B cell (primary cell): ENCODE data around the gene VWA3A. TPM values are rescaled to one million over a fixed set of nuclear protein-coding genes. Genes with fewer than 3 reads are reported as not detected.

Experiments used
- ATAC-seq: fragments of 200-7000 bp; cut with Tn5 transposase; one replicate; pipeline ENCODE4 v1.10.0; 2021; ENCODE audit warnings: low read depth, mild to moderate bottlenecking, moderate number of reproducible peaks, moderate library complexity
- CTCF ChIA-PET: fragments of 350-600 bp; sonication (Branson Sonifier 250); formaldehyde crosslinking; loops from one replicate; lab custom pipeline; 2021; ENCODE audit warnings: antibody characterized with exemption, inconsistent platforms; lab: Charles Lee
- POLR2A ChIA-PET: fragments of 350-600 bp; sonication (Branson Sonifier 250); formaldehyde crosslinking; loops from one replicate; lab custom pipeline; 2021; ENCODE audit warnings: antibody characterized with exemption; lab: Charles Lee
- DNase-seq: peaks from one replicate; pipeline ENCODE4 v3.0.0; 2013
- H2AFZ ChIP-seq: 2 replicates; pipeline ENCODE4 v1.6.1; 2012; ENCODE audit warnings: mild to moderate bottlenecking, low read depth, low read length; ENCODE audit not compliant: insufficient read depth, poor library complexity, severe bottlenecking
- H3K27ac ChIP-seq, 2 donors: 1 replicate in 1 of 2; 2 replicates in 1 of 2; pipeline ENCODE4 v1.5.1; 2012 to 2013; ENCODE audit warnings: low read length in 2 of 2, mild to moderate bottlenecking in 2 of 2, moderate library complexity in 1 of 2
- H3K27me3 ChIP-seq, 4 experiments: fragments of 200-600 bp in 1 of 4; sonication (generic) in 1 of 4; replicated peaks in 1 of 4; 1 replicate in 2 of 4; 2 replicates in 2 of 4; pipeline versions ENCODE4 v1.6.1 to v1.7.0; 2013 to 2016; ENCODE audit warnings: low read length in 3 of 4, mild to moderate bottlenecking in 2 of 4, mixed read lengths in 1 of 4, moderate library complexity in 1 of 4; ENCODE audit not compliant: insufficient read depth in 4 of 4, control insufficient read depth in 3 of 4; ENCODE audit errors: control extremely low read depth in 1 of 4
- H3K36me3 ChIP-seq, 2 experiments: replicated peaks in 1 of 2; 1 replicate in 1 of 2; 2 replicates in 1 of 2; pipeline versions ENCODE4 v1.6.1 to v1.7.1; 2013; ENCODE audit warnings: low read length in 1 of 2; ENCODE audit not compliant: insufficient read depth in 2 of 2, control insufficient read depth in 1 of 2; ENCODE audit errors: control extremely low read depth in 1 of 2, extremely low read depth in 1 of 2
- H3K4me1 ChIP-seq, 2 donors: fragments of 200-600 bp in 1 of 2; sonication (generic) in 1 of 2; 1 replicate in 1 of 2; 2 replicates in 1 of 2; pipeline versions ENCODE4 v1.5.1 to v1.6.1; 2013 to 2017; ENCODE audit warnings: low read length in 2 of 2; ENCODE audit not compliant: control insufficient read depth in 2 of 2, insufficient read depth in 2 of 2
- H3K4me2 ChIP-seq: replicated peaks from 2 replicates; pipeline ENCODE3; 2012; ENCODE audit warnings: mild to moderate bottlenecking, low read depth, low read length; ENCODE audit not compliant: poor library complexity, severe bottlenecking
- H3K4me3 ChIP-seq, 5 experiments: fragments of 200-600 bp in 1 of 5; sonication (generic) in 1 of 5; 1 replicate in 3 of 5; 2 replicates in 2 of 5; pipeline versions ENCODE4 v1.5.1 to v1.7.0; 2011 to 2016; ENCODE audit warnings: low read length in 4 of 5, mild to moderate bottlenecking in 4 of 5, low read depth in 2 of 5, control low read depth in 1 of 5, moderate library complexity in 1 of 5; ENCODE audit not compliant: insufficient read depth in 1 of 5; ENCODE audit errors: control extremely low read depth in 1 of 5, extremely low read depth in 1 of 5
- H3K79me2 ChIP-seq: fragments of 200-600 bp; sonication (generic); one replicate; pipeline ENCODE4 v1.6.0; 2016; ENCODE audit warnings: low read length; ENCODE audit not compliant: control insufficient read depth, insufficient read depth
- H3K9ac ChIP-seq: fragments of 200-600 bp; sonication (generic); 2 replicates; pipeline ENCODE4 v1.6.1; 2017; ENCODE audit warnings: mild to moderate bottlenecking, low read length, moderate library complexity
- H3K9me3 ChIP-seq, 3 donors: one replicate each; pipeline versions ENCODE4 v1.6.1 to v1.7.1; 2013; ENCODE audit warnings: low read length in 2 of 3; ENCODE audit not compliant: control insufficient read depth in 2 of 3, insufficient read depth in 1 of 3; ENCODE audit errors: control extremely low read depth in 1 of 3
- H4K20me1 ChIP-seq: 2 replicates; pipeline ENCODE4 v1.6.0; 2012; ENCODE audit warnings: mild to moderate bottlenecking, low read length; ENCODE audit not compliant: insufficient read depth, control insufficient read depth, poor library complexity, severe bottlenecking
- H3K27ac Mint-ChIP-seq: one replicate; pipeline ENCODE4 v1.8.0; 2021; ENCODE audit warnings: mixed read lengths
- H3K27me3 Mint-ChIP-seq: one replicate; pipeline ENCODE4 v1.8.0; 2021; ENCODE audit warnings: mixed read lengths
- H3K4me1 Mint-ChIP-seq: one replicate; pipeline ENCODE4 v1.8.0; 2021; ENCODE audit warnings: mixed read lengths
- H3K4me3 Mint-ChIP-seq: one replicate; pipeline ENCODE4 v1.8.0; 2021; ENCODE audit warnings: mixed read lengths
- H3K9me3 Mint-ChIP-seq: one replicate; pipeline ENCODE4 v1.8.0; 2022; ENCODE audit warnings: mixed read lengths; ENCODE audit not compliant: insufficient read depth
- CTCF ChIP-seq: fragments of 200-600 bp; IDR thresholded peaks from one replicate; pipeline ENCODE4 v1.8.0; 2022; ENCODE audit warnings: antibody characterized with exemption, mild to moderate bottlenecking
- EZH2 ChIP-seq: IDR thresholded peaks from 2 replicates; pipeline ENCODE4 v1.6.1; 2012; ENCODE audit warnings: borderline replicate concordance, low read depth, mild to moderate bottlenecking, moderate library complexity, low read length; ENCODE audit not compliant: insufficient read depth, poor library complexity, severe bottlenecking
- WGBS: methylation state at CpG from one replicate; pipeline ENCODE4 v1.1.5; 2013; ENCODE audit warnings: missing lambda C conversion rate; ENCODE audit not compliant: insufficient coverage; 5-methylcytosine and 5-hydroxymethylcytosine counted together
- intact Hi-C: fragments of 100-400 bp; cut with micrococcal nuclease; formaldehyde crosslinking; loops from one replicate; pipeline ENCODE4 v1.10.0; 2022
- polyA plus RNA-seq: library from polyadenylated mRNA; depleted of rRNA; stranded (reverse); fragments of >200 nt; gene quantifications from 2 replicates; pipeline ENCODE4 v1.2.3, GENCODE V29; 2012
- total RNA-seq, 2 donors: library from RNA; stranded (reverse); fragments of 120-200 nt in 1 of 2; gene quantifications; 1 replicate in 1 of 2; 2 replicates in 1 of 2; pipeline versions ENCODE4 v1.2.3 to v1.2.4, GENCODE V29; 2013 to 2022

The VWA3A gene
- total and polyA plus RNA-seq, 2 donors (not counting 1 experiment from before 2014, with no cell fraction given) = 0.28 to 0.47 TPM

GRCh38 chr16:22174642-22175041 is 82.3 kb downstream of the VWA3A start:
- DNase-seq (no peak), ATAC-seq (no peak)
- Mint-ChIP-seq H3K27me3 (no peaks in the 10 kb centered on the region), H3K27ac (no peak overlapping the region), H3K9me3 (no peaks in the 10 kb centered on the region), H3K4me1 (peaks cover 5% of the 10 kb centered on the region), H3K4me3 (no peak overlapping the region)
- intact Hi-C loops = no loop called here
- no peak overlapping the region for H3K4me2 ChIP-seq
- no peaks in the 10 kb centered on the region for H3K4me1 ChIP-seq
- ChIA-PET POLR2A (no interaction called here), CTCF (no interaction called here)
- no peaks in the 10 kb centered on the region for H3K27me3 ChIP-seq
- no peaks in the 10 kb centered on the region for H3K79me2 ChIP-seq
- H3K4me3 ChIP-seq = no peak overlapping the region
- H4K20me1 ChIP-seq = no peaks in the 10 kb centered on the region
- no peaks in the 10 kb centered on the region for H3K36me3 ChIP-seq
- no peak overlapping the region for H3K9ac ChIP-seq
- TF ChIP-seq CTCF = no peak
- TF ChIP-seq EZH2 = no peak
- no peak overlapping the region for H3K27ac ChIP-seq
- no peak overlapping the region for H2AFZ ChIP-seq
- WGBS = 62% methylated on average over 9 of the region's 9 CpGs
- no peaks in the 10 kb centered on the region for H3K9me3 ChIP-seq

DNA sequence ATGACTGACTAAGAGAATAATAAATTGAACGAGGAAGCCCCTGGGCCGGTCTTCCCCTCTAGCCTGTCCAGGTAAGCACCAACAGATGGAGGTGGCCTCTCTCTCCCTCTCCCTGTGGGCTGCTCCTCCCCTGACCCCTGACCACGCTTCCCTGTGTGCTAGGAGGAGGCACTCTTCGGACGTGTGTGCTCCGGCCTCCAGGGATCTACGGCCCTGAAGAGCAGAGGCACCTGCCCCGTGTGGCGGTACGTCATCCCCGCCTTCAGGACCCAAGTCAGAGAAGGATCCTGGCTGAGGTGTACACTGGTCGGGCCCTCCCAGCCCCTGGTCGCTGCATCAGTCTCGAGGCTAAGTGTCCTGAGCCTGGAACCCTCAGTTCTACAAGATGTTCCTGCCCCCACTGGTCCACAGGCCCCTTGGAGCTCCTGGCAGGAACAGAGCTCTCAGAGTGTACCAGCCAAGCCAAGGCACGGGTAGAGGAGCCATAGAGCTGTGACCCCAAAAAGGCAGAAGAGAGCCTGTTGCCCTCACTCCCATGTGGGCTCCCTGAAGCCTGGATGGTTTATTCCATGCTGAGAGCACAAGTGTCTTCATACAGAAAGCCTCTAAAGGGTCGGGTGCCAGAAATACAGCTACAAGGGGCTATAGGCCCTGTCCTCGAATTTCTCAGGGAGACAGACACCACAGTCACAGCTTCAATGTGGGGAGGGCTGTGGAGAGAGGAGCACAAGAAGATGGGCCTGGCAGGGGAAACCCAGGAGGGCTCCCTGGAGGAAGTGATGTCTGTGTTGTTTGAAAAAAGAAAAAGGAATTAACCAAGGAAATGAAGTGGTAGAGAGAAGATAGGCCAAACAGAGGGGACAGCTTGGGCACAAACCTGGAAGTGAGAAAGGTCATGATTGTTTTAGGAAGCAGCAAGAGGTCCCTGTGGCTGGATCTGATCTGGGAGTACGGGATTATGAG is 85.9 kb downstream of the VWA3A start:
- no peaks in the 10 kb centered on the region for H3K27me3 Mint-ChIP-seq
- no peaks in the 10 kb centered on the region for H3K36me3 ChIP-seq
- TF ChIP-seq CTCF (no peak), EZH2 (no peak)
- no peak overlapping the region for H3K4me3 ChIP-seq
- ChIA-PET CTCF (interaction anchor here (1.4 kb wide), 1 partner anchor 10 kb away, joined by 6 read pairs; no protein-coding TSS in a partner anchor), POLR2A (interaction anchor here (0.6 kb wide), 1 partner anchor 106 kb away, joined by 3 read pairs; no protein-coding TSS in a partner anchor)
- no peak overlapping the region for H3K9ac ChIP-seq
- peaks cover 5% of the 10 kb centered on the region for H3K4me1 Mint-ChIP-seq
- no peaks in the 10 kb centered on the region for H3K79me2 ChIP-seq
- H3K4me1 ChIP-seq = no peaks in the 10 kb centered on the region
- WGBS = 86% methylated on average over 16 of the region's 18 CpGs
- DNase-seq (no peak), ATAC-seq (no peak)
- H2AFZ ChIP-seq = no peak overlapping the region
- H3K9me3 Mint-ChIP-seq = no peaks in the 10 kb centered on the region
- no peak overlapping the region for H3K4me2 ChIP-seq
- no peak overlapping the region for H3K27ac Mint-ChIP-seq
- intact Hi-C loops = no loop called here
- no peaks in the 10 kb centered on the region for H3K27me3 ChIP-seq
- no peaks in the 10 kb centered on the region for H3K9me3 ChIP-seq
- no peaks in the 10 kb centered on the region for H4K20me1 ChIP-seq
- no peak overlapping the region for H3K4me3 Mint-ChIP-seq
- no peak overlapping the region for H3K27ac ChIP-seq
